Vagina (tissue), 2 donors: ENCODE results near the gene DTX4.

Experiments used
- POLR2A ChIP-seq, 2 donors: fragments of 450-650 bp; IDR thresholded peaks; one replicate each; pipeline ENCODE4 v1.6.1; 2017; ENCODE audit warnings: antibody characterized with exemption in 2 of 2, mild to moderate bottlenecking in 2 of 2, moderate library complexity in 2 of 2
- POLR2AphosphoS5 ChIP-seq, 2 donors: sonication (generic); formaldehyde crosslinking; IDR thresholded peaks; one replicate each; pipeline ENCODE4 v1.9.0; 2017; ENCODE audit warnings: antibody characterized with exemption in 2 of 2, mild to moderate bottlenecking in 2 of 2, low read depth in 1 of 2; ENCODE audit not compliant: insufficient read depth in 1 of 2
- TF ChIP-seq, protein P1 (sequence below), 3 experiments: fragments of 450-650 bp in 2 of 3; fragments of 200-600 bp in 1 of 3; sonication (generic) in 1 of 3; IDR thresholded peaks; one replicate each; pipeline ENCODE4 v1.5.1; 2017 to 2019; ENCODE audit warnings: antibody characterized with exemption in 3 of 3, mild to moderate bottlenecking in 2 of 3, moderate library complexity in 2 of 3

DNA sequence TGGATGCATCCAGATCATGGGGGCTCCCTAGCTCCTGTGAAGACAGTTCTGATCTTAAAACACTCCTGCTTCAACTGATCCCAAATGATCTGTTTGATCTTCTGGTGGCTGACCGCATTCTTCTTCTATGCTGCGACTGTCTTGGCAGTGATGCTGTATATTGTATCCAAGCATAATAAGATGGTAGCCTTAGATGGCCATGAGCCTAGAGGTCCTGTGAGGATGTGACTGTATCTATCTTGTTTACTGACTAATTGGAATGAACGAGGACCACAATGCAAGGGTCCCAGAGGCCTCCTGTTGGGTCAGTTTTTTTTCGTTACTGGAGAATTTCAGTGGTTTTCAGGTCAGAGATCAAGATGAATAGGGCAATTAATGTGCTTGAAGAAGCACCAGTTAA is 47.9 kb downstream of the DTX4 start:
- TF ChIP-seq, protein P1, sequence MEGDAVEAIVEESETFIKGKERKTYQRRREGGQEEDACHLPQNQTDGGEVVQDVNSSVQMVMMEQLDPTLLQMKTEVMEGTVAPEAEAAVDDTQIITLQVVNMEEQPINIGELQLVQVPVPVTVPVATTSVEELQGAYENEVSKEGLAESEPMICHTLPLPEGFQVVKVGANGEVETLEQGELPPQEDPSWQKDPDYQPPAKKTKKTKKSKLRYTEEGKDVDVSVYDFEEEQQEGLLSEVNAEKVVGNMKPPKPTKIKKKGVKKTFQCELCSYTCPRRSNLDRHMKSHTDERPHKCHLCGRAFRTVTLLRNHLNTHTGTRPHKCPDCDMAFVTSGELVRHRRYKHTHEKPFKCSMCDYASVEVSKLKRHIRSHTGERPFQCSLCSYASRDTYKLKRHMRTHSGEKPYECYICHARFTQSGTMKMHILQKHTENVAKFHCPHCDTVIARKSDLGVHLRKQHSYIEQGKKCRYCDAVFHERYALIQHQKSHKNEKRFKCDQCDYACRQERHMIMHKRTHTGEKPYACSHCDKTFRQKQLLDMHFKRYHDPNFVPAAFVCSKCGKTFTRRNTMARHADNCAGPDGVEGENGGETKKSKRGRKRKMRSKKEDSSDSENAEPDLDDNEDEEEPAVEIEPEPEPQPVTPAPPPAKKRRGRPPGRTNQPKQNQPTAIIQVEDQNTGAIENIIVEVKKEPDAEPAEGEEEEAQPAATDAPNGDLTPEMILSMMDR (IDR thresholded peaks at IDR 0.05): no peak
- TF ChIP-seq POLR2A (IDR thresholded peaks at IDR 0.05): no peak
- TF ChIP-seq POLR2AphosphoS5 (IDR thresholded peaks at IDR 0.05; ENCODE audit: insufficient read depth in 1 of 2, low read depth in 1 of 2): no peak
